ENCODE measurements around the gene MT1M.

The MT1M gene

GRCh38 chr16:56631197-56631596, 1.3 kb upstream of the MT1M start:
- H3K9me3 ChIP-seq (ENCODE audit: insufficient read depth, low read depth, low read length), result no peaks in the 10 kb centered on the region
- H3K79me2 ChIP-seq (ENCODE audit: insufficient read depth, low read length), result no peaks in the 10 kb centered on the region
- no peak overlapping the region for H3K4me2 ChIP-seq (ENCODE audit: low read depth, low read length, poor library complexity, severe bottlenecking)
- H3K9ac ChIP-seq (ENCODE audit: low read depth, low read length, poor library complexity, severe bottlenecking), result no peak overlapping the region
- no peaks in the 10 kb centered on the region for H4K20me1 ChIP-seq (ENCODE audit: insufficient read depth, low read length, poor library complexity, severe bottlenecking)
- no peaks in the 10 kb centered on the region for H3K9me2 ChIP-seq (replicated peaks; ENCODE audit: low read depth, low read length)
- H3K4me3 ChIP-seq (ENCODE audit: low read length, poor library complexity, severe bottlenecking), result no peak overlapping the region
- H3K36me3 ChIP-seq (ENCODE audit: insufficient read depth, low read length), result no peaks in the 10 kb centered on the region
- H3K27me3 ChIP-seq (ENCODE audit: insufficient read depth, low read length, poor library complexity, severe bottlenecking), result no peaks in the 10 kb centered on the region
- no peaks in the 10 kb centered on the region for H3K4me1 ChIP-seq (ENCODE audit: insufficient read depth, low read length, poor library complexity, severe bottlenecking)
- no peak overlapping the region for H2AFZ ChIP-seq (ENCODE audit: low read length)
- TF ChIP-seq EZH2phosphoT487 (IDR thresholded peaks at IDR 0.05; ENCODE audit: borderline replicate concordance), result no peak
- TF ChIP-seq, protein P1, sequence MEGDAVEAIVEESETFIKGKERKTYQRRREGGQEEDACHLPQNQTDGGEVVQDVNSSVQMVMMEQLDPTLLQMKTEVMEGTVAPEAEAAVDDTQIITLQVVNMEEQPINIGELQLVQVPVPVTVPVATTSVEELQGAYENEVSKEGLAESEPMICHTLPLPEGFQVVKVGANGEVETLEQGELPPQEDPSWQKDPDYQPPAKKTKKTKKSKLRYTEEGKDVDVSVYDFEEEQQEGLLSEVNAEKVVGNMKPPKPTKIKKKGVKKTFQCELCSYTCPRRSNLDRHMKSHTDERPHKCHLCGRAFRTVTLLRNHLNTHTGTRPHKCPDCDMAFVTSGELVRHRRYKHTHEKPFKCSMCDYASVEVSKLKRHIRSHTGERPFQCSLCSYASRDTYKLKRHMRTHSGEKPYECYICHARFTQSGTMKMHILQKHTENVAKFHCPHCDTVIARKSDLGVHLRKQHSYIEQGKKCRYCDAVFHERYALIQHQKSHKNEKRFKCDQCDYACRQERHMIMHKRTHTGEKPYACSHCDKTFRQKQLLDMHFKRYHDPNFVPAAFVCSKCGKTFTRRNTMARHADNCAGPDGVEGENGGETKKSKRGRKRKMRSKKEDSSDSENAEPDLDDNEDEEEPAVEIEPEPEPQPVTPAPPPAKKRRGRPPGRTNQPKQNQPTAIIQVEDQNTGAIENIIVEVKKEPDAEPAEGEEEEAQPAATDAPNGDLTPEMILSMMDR (conservative IDR thresholded peaks at IDR 0.05; ENCODE audit: low read length), result no peak
- no peaks in the 10 kb centered on the region for H3F3A ChIP-seq (ENCODE audit: low read depth)

DNA sequence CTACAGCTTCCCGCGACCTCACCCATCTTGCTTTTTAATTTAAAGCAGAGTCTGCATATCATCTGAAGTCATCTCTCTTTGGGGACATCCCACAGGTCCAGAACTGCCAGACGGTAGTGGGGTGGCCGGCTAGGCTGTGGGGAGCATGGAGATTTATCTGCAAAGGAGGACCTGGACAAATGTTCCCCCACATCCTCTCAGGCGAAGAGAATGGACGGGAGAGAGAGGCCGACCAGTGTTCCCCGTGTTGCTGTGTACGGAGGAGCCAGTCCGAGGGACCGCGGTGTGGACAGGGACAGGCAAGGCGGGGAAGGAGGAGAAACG, 665 bp upstream of the MT1M start:
- no peaks in the 10 kb centered on the region for H3K9me2 ChIP-seq (replicated peaks; ENCODE audit: low read depth, low read length)
- TF ChIP-seq EZH2phosphoT487 (IDR thresholded peaks at IDR 0.05; ENCODE audit: borderline replicate concordance), result no peak
- TF ChIP-seq, protein P1 (conservative IDR thresholded peaks at IDR 0.05; ENCODE audit: low read length), result no peak
- H3K4me3 ChIP-seq (ENCODE audit: low read length, poor library complexity, severe bottlenecking), result no peak overlapping the region
- H2AFZ ChIP-seq (ENCODE audit: low read length), result no peak overlapping the region
- H3K9ac ChIP-seq (ENCODE audit: low read depth, low read length, poor library complexity, severe bottlenecking), result no peak overlapping the region
- no peaks in the 10 kb centered on the region for H3F3A ChIP-seq (ENCODE audit: low read depth)
- no peaks in the 10 kb centered on the region for H4K20me1 ChIP-seq (ENCODE audit: insufficient read depth, low read length, poor library complexity, severe bottlenecking)
- H3K9me3 ChIP-seq (ENCODE audit: insufficient read depth, low read depth, low read length), result no peaks in the 10 kb centered on the region
- H3K79me2 ChIP-seq (ENCODE audit: insufficient read depth, low read length), result no peaks in the 10 kb centered on the region
- no peaks in the 10 kb centered on the region for H3K4me1 ChIP-seq (ENCODE audit: insufficient read depth, low read length, poor library complexity, severe bottlenecking)
- H3K27me3 ChIP-seq (ENCODE audit: insufficient read depth, low read length, poor library complexity, severe bottlenecking), result no peaks in the 10 kb centered on the region
- no peaks in the 10 kb centered on the region for H3K36me3 ChIP-seq (ENCODE audit: insufficient read depth, low read length)
- no peak overlapping the region for H3K4me2 ChIP-seq (ENCODE audit: low read depth, low read length, poor library complexity, severe bottlenecking)

GRCh38 chr16:56632848-56633365, 448 bp downstream of the MT1M start:
- Histone ChIP-seq H3K9me3 (ENCODE audit: insufficient read depth, low read depth, low read length) (no peaks in the 10 kb centered on the region), H3K36me3 (ENCODE audit: insufficient read depth, low read length) (no peaks in the 10 kb centered on the region), H3K9me2 (replicated peaks; ENCODE audit: low read depth, low read length) (no peaks in the 10 kb centered on the region), H2AFZ (ENCODE audit: low read length) (no peak overlapping the region), H3K4me2 (ENCODE audit: low read depth, low read length, poor library complexity, severe bottlenecking) (no peak overlapping the region), H3K79me2 (ENCODE audit: insufficient read depth, low read length) (no peaks in the 10 kb centered on the region), H4K20me1 (ENCODE audit: insufficient read depth, low read length, poor library complexity, severe bottlenecking) (no peaks in the 10 kb centered on the region), H3K4me3 (ENCODE audit: low read length, poor library complexity, severe bottlenecking) (no peak overlapping the region), H3K4me1 (ENCODE audit: insufficient read depth, low read length, poor library complexity, severe bottlenecking) (no peaks in the 10 kb centered on the region), H3F3A (ENCODE audit: low read depth) (no peaks in the 10 kb centered on the region), H3K9ac (ENCODE audit: low read depth, low read length, poor library complexity, severe bottlenecking) (no peak overlapping the region), H3K27me3 (ENCODE audit: insufficient read depth, low read length, poor library complexity, severe bottlenecking) (no peaks in the 10 kb centered on the region)
- no peak for TF ChIP-seq EZH2phosphoT487 (IDR thresholded peaks at IDR 0.05; ENCODE audit: borderline replicate concordance)
- TF ChIP-seq, protein P1 (conservative IDR thresholded peaks at IDR 0.05; ENCODE audit: low read length), result no peak

Measured in Loucy (cell line).